PC-3 (cell line): ENCODE results near the gene SNAI3. TPM values are rescaled to one million over a fixed set of nuclear protein-coding genes. Genes with fewer than 3 reads are reported as not detected.
A peak's percentile ranks its signal among the peaks of the same experiment; 100 is the strongest.

ENCODE experiments used
- ATAC-seq: fragments of 200-7000 bp; cut with Tn5 transposase; 2 replicates; pipeline ENCODE4 v1.9.1; 2020; ENCODE audit warnings: mild to moderate bottlenecking, moderate library complexity
- BruUV-seq: library from RNA; stranded (reverse); fragments of 400-500 nt; replicated peaks from 2 replicates; lab custom pipeline; 2021; lab: Mats Ljungman, UMichigan
- CTCF ChIA-PET: fragments of 300-600 bp; sonication (Branson Sonifier 250); formaldehyde crosslinking; loops from one replicate; lab custom pipeline; 2022; ENCODE audit warnings: antibody characterized with exemption; lab: Charles Lee
- POLR2A ChIA-PET: fragments of 300-600 bp; sonication (Branson Sonifier 250); formaldehyde crosslinking; loops from one replicate; lab custom pipeline; 2022; ENCODE audit warnings: antibody characterized with exemption; ENCODE audit not compliant: unreplicated experiment; lab: Charles Lee
- DNase-seq: peaks from one replicate; pipeline ENCODE4 v3.0.0-alpha.2; 2015
- H2AFZ ChIP-seq: fragments of 300-600 bp; sonication (generic); 2 replicates; pipeline ENCODE4 v1.6.0; 2016; ENCODE audit warnings: antibody characterized with exemption, low read length
- H3F3A ChIP-seq: fragments of 300-600 bp; sonication (generic); one replicate; pipeline ENCODE4 v1.6.0; 2017; ENCODE audit warnings: antibody characterized with exemption, low read length, control low read depth, mild to moderate bottlenecking; ENCODE audit not compliant: unreplicated experiment
- H3K27ac ChIP-seq: fragments of 300-600 bp; sonication (generic); 2 replicates; pipeline ENCODE4 v1.5.1; 2016; ENCODE audit warnings: mild to moderate bottlenecking, low read length
- H3K27me3 ChIP-seq: fragments of 300-600 bp; sonication (generic); 2 replicates; pipeline ENCODE4 v1.6.1; 2016; ENCODE audit warnings: low read length, mixed read lengths
- H3K36me3 ChIP-seq: fragments of 300-600 bp; sonication (generic); 2 replicates; pipeline ENCODE4 v1.6.1; 2016; ENCODE audit warnings: low read depth, mixed run types, low read length, mixed read lengths
- H3K4me1 ChIP-seq: fragments of 300-600 bp; sonication (generic); 2 replicates; pipeline ENCODE4 v1.5.1; 2016; ENCODE audit warnings: low read length; ENCODE audit not compliant: insufficient read depth
- H3K4me2 ChIP-seq: fragments of 300-600 bp; sonication (generic); 2 replicates; pipeline ENCODE4 v1.6.0; 2016; ENCODE audit warnings: low read length
- H3K4me3 ChIP-seq: fragments of 300-600 bp; sonication (generic); 2 replicates; pipeline ENCODE4 v1.5.1; 2016; ENCODE audit warnings: mild to moderate bottlenecking, low read length, mixed read lengths
- H3K79me2 ChIP-seq: fragments of 300-600 bp; sonication (generic); 2 replicates; pipeline ENCODE4 v1.6.1; 2017; ENCODE audit warnings: low read length, mixed read lengths
- H3K9ac ChIP-seq: fragments of 300-600 bp; sonication (generic); 2 replicates; pipeline ENCODE4 v1.6.0; 2016; ENCODE audit warnings: mild to moderate bottlenecking, low read length
- H3K9me2 ChIP-seq: fragments of 300-600 bp; sonication (generic); replicated peaks from 2 replicates; pipeline ENCODE4 v1.6.1; 2016; ENCODE audit warnings: mixed run types, low read length, mixed read lengths
- H3K9me3 ChIP-seq: fragments of 300-600 bp; sonication (generic); 2 replicates; pipeline ENCODE4 v1.6.1; 2016; ENCODE audit warnings: low read length, mixed read lengths
- H4K20me1 ChIP-seq: fragments of 300-600 bp; sonication (generic); 2 replicates; pipeline ENCODE4 v1.6.1; 2016; ENCODE audit warnings: low read length, mixed read lengths
- CTCF ChIP-seq: fragments of 300-600 bp; sonication (generic); conservative IDR thresholded peaks from 2 replicates; pipeline ENCODE4 v1.5.1; 2017; ENCODE audit warnings: antibody characterized with exemption, low read depth, mild to moderate bottlenecking, low read length
- EZH2 ChIP-seq: fragments of 300-600 bp; sonication (generic); IDR thresholded peaks from one replicate; pipeline ENCODE4 v1.6.1; 2017; ENCODE audit warnings: antibody characterized with exemption, mild to moderate bottlenecking, low read length; ENCODE audit not compliant: unreplicated experiment
- EZH2phosphoT487 ChIP-seq: fragments of 300-600 bp; sonication (generic); IDR thresholded peaks from 2 replicates; pipeline ENCODE4 v1.6.1; 2018; ENCODE audit warnings: mild to moderate bottlenecking, antibody characterized with exemption, low read length, borderline replicate concordance
- intact Hi-C: fragments of 100-400 bp; cut with micrococcal nuclease; formaldehyde crosslinking; loops from 2 replicates; pipeline ENCODE4 v1.9.0; 2023
- total RNA-seq: library from RNA; depleted of rRNA; stranded (reverse); fragments of >200 nt; gene quantifications from 2 replicates; pipeline ENCODE4 v1.2.3, GENCODE V29; 2014

Gene SNAI3
- total RNA-seq, 1 experiment from 2014 or later: 0.22 TPM

- no peaks in the 10 kb centered on the region for H3K79me2 ChIP-seq
- no peak overlapping the region for H3K4me2 ChIP-seq
- 0 out of 2 replicates have a peak, but pooled peaks cover 4% of the 10 kb centered on the region for H3K4me1 ChIP-seq
- H3K9ac ChIP-seq: no peak overlapping the region
- H3K27me3 ChIP-seq: no peaks in the 10 kb centered on the region
- intact Hi-C loops: no loop called here
- CTCF ChIA-PET: no interaction called here
- no peak overlapping the region for H3K4me3 ChIP-seq
- TF ChIP-seq EZH2phosphoT487: no peak
- no peak for TF ChIP-seq EZH2
- no peak for TF ChIP-seq CTCF
- H4K20me1 ChIP-seq: no peaks in the 10 kb centered on the region
- ATAC-seq (no peak), DNase-seq (no peak)
- no peaks in the 10 kb centered on the region for H3K36me3 ChIP-seq
- H3K27ac ChIP-seq: no peak overlapping the region
- H3K9me2 ChIP-seq: no peaks in the 10 kb centered on the region
- H3F3A ChIP-seq: no peaks in the 10 kb centered on the region
- no peak overlapping the region for H2AFZ ChIP-seq
- no peaks in the 10 kb centered on the region for H3K9me3 ChIP-seq
- POLR2A ChIA-PET: no interaction called here
- no TSS peak for BruUV-seq
Observed at GRCh38 chr16:88634141-88634993, 51.9 kb downstream of the SNAI3 start.

GRCh38 chr16:88633684-88634140 is 52.6 kb downstream of the SNAI3 start:
- H3K27me3 ChIP-seq: no peaks in the 10 kb centered on the region
- ATAC-seq: peak; percentile 29
- H4K20me1 ChIP-seq: no peaks in the 10 kb centered on the region
- H3K9me3 ChIP-seq: no peaks in the 10 kb centered on the region
- no peak for TF ChIP-seq EZH2
- no peak; the same call in 1 of the 2 replicates for TF ChIP-seq CTCF
- no peak for TF ChIP-seq EZH2phosphoT487
- no peak for DNase-seq
- H3K27ac ChIP-seq: no peak overlapping the region
- intact Hi-C loops: no loop called here
- H3K4me1 ChIP-seq: 0 out of 2 replicates have a peak, but pooled peaks cover 4% of the 10 kb centered on the region
- BruUV-seq: no TSS peak
- H3K4me3 ChIP-seq: no peak overlapping the region
- H3F3A ChIP-seq: no peaks in the 10 kb centered on the region
- H3K4me2 ChIP-seq: no peak overlapping the region
- H3K79me2 ChIP-seq: no peaks in the 10 kb centered on the region
- no peak overlapping the region for H2AFZ ChIP-seq
- ChIA-PET CTCF (no interaction called here), POLR2A (no interaction called here)
- no peaks in the 10 kb centered on the region for H3K36me3 ChIP-seq
- no peaks in the 10 kb centered on the region for H3K9me2 ChIP-seq
- no peak overlapping the region for H3K9ac ChIP-seq

GRCh38 chr16:88632587-88632930 is 53.7 kb downstream of the SNAI3 start:
- ChIA-PET CTCF (no interaction called here), POLR2A (interaction anchor here (0.6 kb wide), 1 partner anchor 681 kb away, joined by 3 read pairs; no protein-coding TSS in a partner anchor)
- H2AFZ ChIP-seq: no peak overlapping the region
- no peak overlapping the region for H3K9ac ChIP-seq
- no peaks in the 10 kb centered on the region for H3K27me3 ChIP-seq
- no peak overlapping the region for H3K27ac ChIP-seq
- TF ChIP-seq EZH2: no peak
- no peak for TF ChIP-seq CTCF
- no peak for TF ChIP-seq EZH2phosphoT487
- intact Hi-C loops: no loop called here
- BruUV-seq: no TSS peak
- H3K4me3 ChIP-seq: no peak overlapping the region
- DNase-seq (no peak), ATAC-seq (no peak)
- no peak overlapping the region for H3K4me2 ChIP-seq
- H3F3A ChIP-seq: no peaks in the 10 kb centered on the region
- H3K9me3 ChIP-seq: no peaks in the 10 kb centered on the region
- no peaks in the 10 kb centered on the region for H3K36me3 ChIP-seq
- H3K79me2 ChIP-seq: no peaks in the 10 kb centered on the region
- no peaks in the 10 kb centered on the region for H3K9me2 ChIP-seq
- H4K20me1 ChIP-seq: no peaks in the 10 kb centered on the region
- no peaks in the 10 kb centered on the region for H3K4me1 ChIP-seq
